ENCODE measurements around the gene ACAD11. TPM values are rescaled to one million over a fixed set of nuclear protein-coding genes. Genes with fewer than 3 reads are reported as not detected.
"Not testable (repeated sequence)": the region's sequence is repeated elsewhere in the genome, so short reads cannot be mapped to it uniquely, and the experiment has no call there.

Gene ACAD11
- total and polyA plus RNA-seq, 7 experiments from 2014 or later = 6.0 to 33.7 (median 25.6) TPM

DNA sequence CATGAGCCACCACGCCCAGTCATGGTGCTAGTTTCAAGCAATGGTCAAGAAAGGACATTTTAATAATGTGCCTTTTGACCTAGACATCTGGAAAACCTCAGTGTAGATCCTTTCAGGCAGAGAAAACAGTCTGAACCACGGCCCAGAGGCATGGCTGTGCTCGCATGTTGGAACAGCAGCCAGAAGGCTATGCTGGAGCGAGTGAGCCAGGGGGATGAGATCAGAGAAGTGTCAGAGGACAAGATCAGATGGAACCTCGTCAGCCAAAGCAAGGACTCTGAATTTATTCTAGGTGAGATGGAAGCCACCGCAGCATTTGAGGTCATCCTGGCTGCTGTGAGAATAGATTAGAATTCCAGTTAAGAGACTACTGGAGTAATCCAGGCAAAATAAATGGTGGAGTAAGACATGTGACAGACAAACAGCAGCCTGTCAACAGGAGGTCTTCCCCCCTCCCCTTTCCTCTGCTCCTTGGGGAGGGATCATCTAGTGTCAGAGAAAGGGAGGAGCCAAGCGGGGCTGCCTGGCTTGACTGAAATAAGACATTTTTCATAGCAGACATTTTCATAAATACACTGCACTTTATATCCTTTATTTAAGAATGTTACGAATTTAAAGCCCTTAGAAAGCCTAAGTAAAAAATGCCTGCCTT, 103.0 kb downstream of the ACAD11 start:
- intact Hi-C loops (cut with micrococcal nuclease) = no loop called here
- H3K4me1 Mint-ChIP-seq = no peaks in the 10 kb centered on the region
- CTCF ChIA-PET = no interaction called here

DNA sequence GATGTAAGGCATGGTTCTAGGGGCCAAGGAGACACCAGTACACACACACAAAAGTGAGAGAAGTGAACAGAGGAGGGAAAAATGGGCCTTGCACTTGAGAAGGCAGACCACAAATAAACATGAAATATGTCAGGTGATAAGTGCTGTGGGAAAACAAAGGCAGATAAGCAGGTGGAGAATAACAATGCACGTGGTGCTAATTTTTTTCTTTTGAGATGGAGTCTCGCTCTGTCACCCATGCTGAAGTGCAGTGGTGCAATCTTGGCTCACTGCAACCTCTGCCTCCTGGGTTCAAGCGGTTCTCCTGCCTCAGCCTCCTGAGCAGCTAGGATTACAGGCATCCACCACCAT, 103.6 kb downstream of the ACAD11 start:
- H3K4me1 Mint-ChIP-seq; H3K27me3 Mint-ChIP-seq; intact Hi-C loops (cut with micrococcal nuclease); H3K36me3 ChIP-seq (ENCODE audit: control insufficient read depth in 2 of 3, insufficient read depth in 3 of 3, low read length in 3 of 3); ATAC-seq; CTCF ChIA-PET; POLR2A ChIA-PET; H3K9me3 ChIP-seq (ENCODE audit: control insufficient read depth in 2 of 3, low read length in 3 of 3); H3K27me3 ChIP-seq (ENCODE audit: control insufficient read depth in 2 of 2, insufficient read depth in 2 of 2, low read length in 2 of 2); H3K4me1 ChIP-seq (ENCODE audit: control insufficient read depth in 2 of 2, insufficient read depth in 2 of 2, low read length in 2 of 2); DNase-seq; H3K4me3 ChIP-seq (ENCODE audit: low read length); H3K4me3 Mint-ChIP-seq; H3K9me3 Mint-ChIP-seq; H3K27ac ChIP-seq (ENCODE audit: low read depth, low read length): not testable (repeated sequence)
- H3K27ac Mint-ChIP-seq = peak overlapping the region in 1 of 9 donors; percentile 68
- peaks cover 0 to 42% (median 7%) of the 10 kb centered on the region in 5 donors for H3K36me3 Mint-ChIP-seq

More for the DNA sequence above, 103.0 kb downstream of the ACAD11 start:
- Histone ChIP-seq H3K27me3 (ENCODE audit: control insufficient read depth in 2 of 2, insufficient read depth in 2 of 2, low read length in 2 of 2) (no peaks in the 10 kb centered on the region), H3K36me3 (ENCODE audit: control insufficient read depth in 2 of 3, insufficient read depth in 3 of 3, low read length in 3 of 3) (peaks cover 0 to 9% (median 0%) of the 10 kb centered on the region in 3 experiments), H3K9me3 (ENCODE audit: control insufficient read depth in 2 of 3, low read length in 3 of 3) (no peaks in the 10 kb centered on the region), H3K4me1 (ENCODE audit: control insufficient read depth in 2 of 2, insufficient read depth in 2 of 2, low read length in 2 of 2) (no peaks in the 10 kb centered on the region), H3K27ac (ENCODE audit: low read depth, low read length) (no peak overlapping the region), H3K4me3 (ENCODE audit: low read length) (no peak overlapping the region)
- Mint-ChIP-seq H3K27ac (peak overlapping the region in 1 of 9 donors; percentile 28), H3K9me3 (no peaks in the 10 kb centered on the region), H3K27me3 (no peaks in the 10 kb centered on the region), H3K36me3 (peaks cover 0 to 44% (median 7%) of the 10 kb centered on the region in 5 donors), H3K4me3 (no peak overlapping the region)
- DNase-seq (no peak), ATAC-seq (no peak)
- POLR2A ChIA-PET = no interaction called here

DNA sequence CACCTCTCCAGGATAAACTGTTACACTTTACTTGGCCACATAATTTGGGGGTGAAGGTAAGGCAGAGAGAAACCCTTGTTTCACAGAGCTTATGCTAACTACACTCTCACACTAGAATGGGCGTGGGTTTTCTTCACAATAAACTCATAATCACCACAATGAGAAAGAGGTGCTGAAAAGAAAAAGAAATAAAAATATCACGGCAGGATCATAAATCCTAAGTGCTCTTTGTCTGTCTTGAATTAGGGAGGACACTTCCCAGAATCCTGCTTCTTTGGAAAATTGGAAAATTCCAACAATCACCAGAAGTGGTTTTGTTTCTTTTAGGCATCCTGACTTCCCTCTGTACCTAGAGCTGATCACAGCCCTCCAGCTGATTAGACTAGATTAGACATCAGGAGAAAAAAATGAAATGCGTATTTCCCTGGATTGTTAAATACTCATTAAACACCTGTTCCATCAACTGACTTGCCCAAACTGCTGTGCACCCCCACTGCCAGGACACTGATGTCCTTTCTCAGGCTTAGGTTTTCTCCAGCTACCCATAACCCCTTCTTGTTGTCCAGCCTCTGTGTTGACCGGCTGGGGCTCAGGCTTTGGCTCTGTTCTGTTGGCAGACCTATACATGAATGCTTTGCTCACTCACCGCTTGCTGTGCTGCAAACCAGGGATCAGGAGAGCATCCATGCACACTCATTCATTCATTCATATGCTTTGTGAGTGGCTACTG, 104.1 kb downstream of the ACAD11 start:
- H3K36me3 Mint-ChIP-seq = peaks cover 0 to 37% (median 3%) of the 10 kb centered on the region in 5 donors
- ChIA-PET POLR2A (no interaction called here), CTCF (no interaction called here)
- H3K27ac ChIP-seq (ENCODE audit: low read depth, low read length) = no peak overlapping the region
- H3K27me3 Mint-ChIP-seq = no peaks in the 10 kb centered on the region
- intact Hi-C loops (cut with micrococcal nuclease) = no loop called here
- H3K9me3 Mint-ChIP-seq = no peaks in the 10 kb centered on the region
- peak overlapping the region in 2 of 9 donors; percentile 5 to 68 for H3K27ac Mint-ChIP-seq
- peaks cover under 1 to 6% (median 6%) of the 10 kb centered on the region in 7 donors for H3K4me1 Mint-ChIP-seq
- no peak for ATAC-seq
- no peaks in the 10 kb centered on the region for H3K27me3 ChIP-seq (ENCODE audit: control insufficient read depth in 2 of 2, insufficient read depth in 2 of 2, low read length in 2 of 2)
- H3K4me3 Mint-ChIP-seq = no peak overlapping the region
- H3K4me3 ChIP-seq (ENCODE audit: low read length) = no peak overlapping the region
- H3K36me3 ChIP-seq (ENCODE audit: control insufficient read depth in 2 of 3, insufficient read depth in 3 of 3, low read length in 3 of 3) = peaks cover 0 to 3% (median 0%) of the 10 kb centered on the region in 3 experiments
- DNase-seq = no peak
- H3K9me3 ChIP-seq (ENCODE audit: control insufficient read depth in 2 of 3, low read length in 3 of 3) = no peaks in the 10 kb centered on the region
- no peaks in the 10 kb centered on the region for H3K4me1 ChIP-seq (ENCODE audit: control insufficient read depth in 2 of 2, insufficient read depth in 2 of 2, low read length in 2 of 2)

DNA sequence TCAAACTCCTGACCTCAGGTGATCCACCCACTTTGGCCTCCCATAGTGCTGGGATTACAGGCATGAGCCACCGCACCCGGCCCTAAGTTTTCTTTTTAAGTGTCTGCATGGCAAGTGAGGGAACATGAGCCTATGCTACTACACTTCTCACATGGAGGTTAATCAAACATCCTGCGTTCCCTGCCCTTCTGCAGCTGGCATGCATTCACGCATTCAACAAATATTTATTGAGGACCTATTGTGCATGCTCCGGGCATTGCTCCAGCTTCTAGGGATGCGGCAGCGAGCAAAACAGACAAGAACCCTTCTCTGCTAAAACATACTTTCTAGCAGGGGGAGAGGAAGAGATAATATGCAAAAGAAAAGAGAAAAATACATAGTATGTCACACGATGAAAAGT, 105.2 kb downstream of the ACAD11 start:
- H3K27ac ChIP-seq (ENCODE audit: low read depth, low read length) = no peak overlapping the region
- no peak for ATAC-seq
- no peaks in the 10 kb centered on the region for H3K27me3 ChIP-seq (ENCODE audit: control insufficient read depth in 2 of 2, insufficient read depth in 2 of 2, low read length in 2 of 2)
- H3K4me3 ChIP-seq (ENCODE audit: low read length) = no peak overlapping the region
- Mint-ChIP-seq H3K27ac (no peak overlapping the region), H3K36me3 (peaks cover 0 to 30% (median 4%) of the 10 kb centered on the region in 5 donors), H3K9me3 (peaks cover 0 to 3% (median 0%) of the 10 kb centered on the region in 11 donors), H3K27me3 (no peaks in the 10 kb centered on the region), H3K4me1 (peaks cover 9 to 17% (median 15%) of the 10 kb centered on the region in 7 donors), H3K4me3 (no peak overlapping the region)
- no peaks in the 10 kb centered on the region for H3K36me3 ChIP-seq (ENCODE audit: control insufficient read depth in 2 of 3, insufficient read depth in 3 of 3, low read length in 3 of 3)
- intact Hi-C loops (cut with micrococcal nuclease) = loop anchor here in 1 of 2 donors (5.0 kb wide), 1 partner anchor 1172 kb away; the partner anchor contains the start of gene NUDT16
- no peaks in the 10 kb centered on the region for H3K4me1 ChIP-seq (ENCODE audit: control insufficient read depth in 2 of 2, insufficient read depth in 2 of 2, low read length in 2 of 2)
- POLR2A ChIA-PET = no interaction called here
- no peak for DNase-seq
- CTCF ChIA-PET = no interaction called here
- H3K9me3 ChIP-seq (ENCODE audit: control insufficient read depth in 2 of 3, low read length in 3 of 3) = no peaks in the 10 kb centered on the region

DNA sequence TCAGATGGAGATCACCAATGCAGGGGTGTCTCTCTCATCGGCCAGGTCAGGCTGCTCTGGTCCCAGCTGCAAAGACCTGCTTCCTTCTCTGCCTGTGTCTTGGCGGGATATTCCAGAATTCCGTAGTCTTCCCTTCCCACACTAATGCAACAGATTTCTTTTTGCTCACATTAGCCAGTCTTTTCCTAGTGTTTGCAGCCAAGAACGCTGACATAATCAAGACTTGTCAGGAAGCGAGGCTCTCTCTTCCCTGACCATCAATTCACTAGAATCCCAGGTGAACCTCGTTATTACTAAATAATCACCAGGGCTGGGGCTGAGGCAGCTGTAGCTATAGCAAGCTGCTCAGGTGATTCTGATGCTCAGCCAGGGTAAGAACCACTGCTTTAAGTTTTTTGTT, 105.8 kb downstream of the ACAD11 start:
- Histone ChIP-seq H3K4me1 (ENCODE audit: control insufficient read depth in 2 of 2, insufficient read depth in 2 of 2, low read length in 2 of 2) (no peaks in the 10 kb centered on the region), H3K27ac (ENCODE audit: low read depth, low read length) (no peak overlapping the region), H3K4me3 (ENCODE audit: low read length) (no peak overlapping the region), H3K27me3 (ENCODE audit: control insufficient read depth in 2 of 2, insufficient read depth in 2 of 2, low read length in 2 of 2) (no peaks in the 10 kb centered on the region), H3K36me3 (ENCODE audit: control insufficient read depth in 2 of 3, insufficient read depth in 3 of 3, low read length in 3 of 3) (no peaks in the 10 kb centered on the region), H3K9me3 (ENCODE audit: control insufficient read depth in 2 of 3, low read length in 3 of 3) (no peaks in the 10 kb centered on the region)
- intact Hi-C loops (cut with micrococcal nuclease) = loop anchor here in 1 of 2 donors (5.0 kb wide), 1 partner anchor 1172 kb away; the partner anchor contains the start of gene NUDT16
- peaks cover 9 to 20% (median 15%) of the 10 kb centered on the region in 7 donors for H3K4me1 Mint-ChIP-seq
- DNase-seq (no peak), ATAC-seq (no peak)
- H3K9me3 Mint-ChIP-seq = peaks cover 0 to 3% (median 0%) of the 10 kb centered on the region in 11 donors
- no peaks in the 10 kb centered on the region for H3K27me3 Mint-ChIP-seq
- H3K36me3 Mint-ChIP-seq = peaks cover 0 to 27% (median 4%) of the 10 kb centered on the region in 5 donors
- ChIA-PET CTCF (no interaction called here), POLR2A (interaction anchor here (0.6 kb wide), 1 partner anchor 80 kb away, joined by 3 read pairs; no protein-coding TSS in a partner anchor)
- H3K4me3 Mint-ChIP-seq = no peak overlapping the region
- no peak overlapping the region for H3K27ac Mint-ChIP-seq

DNA sequence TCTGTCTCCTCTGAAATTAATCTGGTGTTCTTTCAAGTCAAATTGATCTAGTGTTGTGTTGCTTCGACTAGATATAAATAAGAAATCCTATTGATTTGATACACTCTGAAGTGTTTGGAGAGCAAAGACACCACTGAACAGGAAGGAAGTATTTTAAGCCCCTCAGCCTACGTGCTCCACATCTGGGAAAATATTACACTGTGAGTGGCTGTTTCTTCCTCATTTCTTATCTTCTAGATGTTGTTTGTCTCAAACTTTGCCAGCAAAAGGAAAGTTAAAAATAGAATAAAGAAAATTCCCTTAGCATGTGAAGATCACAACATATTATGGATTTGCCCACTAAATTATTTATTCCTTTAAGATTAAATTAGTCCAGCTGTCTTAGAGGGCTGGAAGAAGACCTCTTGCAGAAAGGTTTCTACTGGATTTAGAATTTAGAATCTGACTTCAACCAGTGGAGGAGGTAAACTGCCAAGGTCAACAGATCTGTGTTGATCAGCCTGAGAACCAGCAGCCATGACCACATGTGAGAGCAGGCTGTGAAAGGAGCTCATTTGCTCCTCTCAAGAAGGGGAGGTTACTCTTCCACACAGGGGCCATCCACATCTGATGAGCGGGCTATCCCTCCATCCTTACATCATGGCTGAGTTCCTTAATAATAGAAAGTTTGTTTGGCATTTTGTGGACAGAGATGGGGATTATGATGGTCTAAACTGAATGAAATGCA, 108.9 kb downstream of the ACAD11 start:
- CTCF ChIA-PET = interaction anchor here (0.7 kb wide), 1 partner anchor 866 kb away, joined by 3 read pairs; no protein-coding TSS in a partner anchor
- Histone ChIP-seq H3K4me1 (ENCODE audit: control insufficient read depth in 2 of 2, insufficient read depth in 2 of 2, low read length in 2 of 2) (no peaks in the 10 kb centered on the region), H3K27ac (ENCODE audit: low read depth, low read length) (no peak overlapping the region), H3K27me3 (ENCODE audit: control insufficient read depth in 2 of 2, insufficient read depth in 2 of 2, low read length in 2 of 2) (no peaks in the 10 kb centered on the region), H3K9me3 (ENCODE audit: control insufficient read depth in 2 of 3, low read length in 3 of 3) (no peaks in the 10 kb centered on the region), H3K4me3 (ENCODE audit: low read length) (no peak overlapping the region), H3K36me3 (ENCODE audit: control insufficient read depth in 2 of 3, insufficient read depth in 3 of 3, low read length in 3 of 3) (no peaks in the 10 kb centered on the region)
- peaks cover 9 to 24% (median 15%) of the 10 kb centered on the region in 7 donors for H3K4me1 Mint-ChIP-seq
- POLR2A ChIA-PET = interaction anchor here (0.5 kb wide), 1 partner anchor 73 kb away, joined by 3 read pairs; no protein-coding TSS in a partner anchor
- no peaks in the 10 kb centered on the region for H3K27me3 Mint-ChIP-seq
- H3K36me3 Mint-ChIP-seq = peaks cover 0 to 8% (median 3%) of the 10 kb centered on the region in 5 donors
- peaks cover 0 to 4% (median 0%) of the 10 kb centered on the region in 11 donors for H3K9me3 Mint-ChIP-seq
- peak overlapping the region in 1 of 10 donors; percentile 18 for H3K4me3 Mint-ChIP-seq
- ATAC-seq (no peak), DNase-seq (peak in 1 of 9 donors; percentile 0)
- H3K27ac Mint-ChIP-seq = peak overlapping the region in 7 of 9 donors; percentile 26 to 76 (median 60)
- intact Hi-C loops (cut with micrococcal nuclease) = loop anchor here in 1 of 2 donors (5.0 kb wide), 1 partner anchor 1168 kb away; the partner anchor contains the start of gene NUDT16
